ENCODE measurements around the gene PIGM.

- TF ChIP-seq CTCF (IDR thresholded peaks at IDR 0.05) = peak; percentile 95
- TF ChIP-seq PRDM15 (CRISPR knock-in tag; IDR thresholded peaks at IDR 0.05) = no peak
- no peak for TF ChIP-seq CREM (CRISPR knock-in tag; IDR thresholded peaks at IDR 0.05)
- no peak for TF ChIP-seq TEAD1 (CRISPR knock-in tag; IDR thresholded peaks at IDR 0.05)
- no peak for TF ChIP-seq ATF3 (CRISPR knock-in tag; conservative IDR thresholded peaks at IDR 0.05)
- no peak for TF ChIP-seq ELF4 (CRISPR knock-in tag; IDR thresholded peaks at IDR 0.05; ENCODE audit: low read depth)
- TF ChIP-seq HMGXB4 (CRISPR knock-in tag; IDR thresholded peaks at IDR 0.05) = no peak
- no peak for TF ChIP-seq ZNF121 (CRISPR knock-in tag; IDR thresholded peaks at IDR 0.05)
- no peak for TF ChIP-seq FOXP4 (CRISPR knock-in tag; IDR thresholded peaks at IDR 0.05)
- no peak for TF ChIP-seq NFE2L1 (CRISPR knock-in tag; IDR thresholded peaks at IDR 0.05)
- no peak for TF ChIP-seq ZNF232 (CRISPR knock-in tag; IDR thresholded peaks at IDR 0.05)
- no peak for TF ChIP-seq MAX (CRISPR knock-in tag; IDR thresholded peaks at IDR 0.05)
- no peak for TF ChIP-seq ZSCAN18 (CRISPR knock-in tag; IDR thresholded peaks at IDR 0.05)
- no peak for TF ChIP-seq IRF2 (CRISPR knock-in tag; IDR thresholded peaks at IDR 0.05; ENCODE audit: borderline replicate concordance, low read depth)
These were observed 46.9 kb upstream of the PIGM start for GRCh38 chr1:160078512-160079195.
